GM19463 (cell line): ENCODE measurements around the gene RRP15.
"Not testable (repeated sequence)": the region's sequence is repeated elsewhere in the genome, so short reads cannot be mapped to it uniquely, and the experiment has no call there.

Experiments
- ATAC-seq: cut with Tn5 transposase; IDR thresholded peaks from one replicate; pipeline ENCODE4 v1.9.1; 2021; ENCODE audit warnings: mild to moderate bottlenecking, moderate library complexity; ENCODE audit not compliant: unreplicated experiment

The RRP15 gene

DNA sequence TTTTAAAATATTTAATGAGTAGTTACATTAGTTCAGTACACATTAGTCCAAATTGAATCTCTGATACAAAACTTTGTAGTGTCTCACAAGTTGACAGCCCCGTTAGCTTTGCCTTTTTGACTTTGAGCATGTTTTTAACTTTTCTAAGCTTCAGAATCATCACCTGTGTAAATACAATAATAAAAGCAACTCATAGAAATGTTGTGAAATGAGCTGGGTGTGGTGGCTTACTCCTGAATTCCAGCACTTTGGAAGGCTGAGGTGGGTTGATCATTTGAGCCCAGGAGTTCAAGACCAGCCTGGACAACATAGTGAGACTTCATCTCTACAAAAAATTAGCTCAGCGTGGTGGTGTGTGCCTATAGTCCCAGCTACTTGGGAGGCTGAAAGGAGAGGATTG lies 11.1 kb downstream of the RRP15 start:
- no peak for ATAC-seq

DNA sequence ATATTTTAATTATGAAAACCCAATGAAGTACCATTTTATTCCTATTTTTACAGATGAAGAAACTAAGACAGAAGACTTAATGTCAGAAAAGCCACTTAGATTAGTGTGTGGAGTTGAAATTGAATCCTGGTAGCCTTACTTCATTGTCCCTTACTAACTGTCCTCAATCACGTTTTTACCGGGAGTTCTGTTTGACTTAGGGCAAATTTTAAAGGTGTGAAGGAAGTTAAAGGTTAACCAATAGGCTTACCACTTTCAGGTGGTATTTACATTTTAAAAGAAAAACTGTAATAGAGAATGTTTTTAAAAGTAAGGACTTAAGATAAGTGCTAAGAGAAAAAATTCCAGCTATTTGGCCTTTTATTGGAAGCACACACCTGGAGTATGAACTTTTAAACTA lies 12.4 kb downstream of the RRP15 start:
- no peak for ATAC-seq

DNA sequence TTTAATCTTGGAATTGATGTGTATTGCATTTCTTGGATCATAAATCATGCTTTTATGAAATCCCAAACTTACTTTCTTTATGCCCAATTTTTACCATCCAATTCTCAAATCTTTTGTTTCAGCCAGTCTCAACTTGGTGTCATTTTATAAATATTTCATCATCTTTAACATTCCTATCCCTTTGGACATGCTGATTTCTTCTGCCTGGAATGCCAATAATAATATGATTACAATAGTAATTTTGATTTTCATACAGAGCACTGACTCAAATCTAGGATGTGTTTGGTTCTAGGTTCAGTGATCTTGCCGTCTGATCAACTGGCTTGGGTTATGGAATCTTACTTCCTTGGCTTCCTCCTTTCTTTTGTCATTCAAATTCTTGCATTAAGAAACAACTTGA lies 12.8 kb downstream of the RRP15 start:
- ATAC-seq: no peak

DNA sequence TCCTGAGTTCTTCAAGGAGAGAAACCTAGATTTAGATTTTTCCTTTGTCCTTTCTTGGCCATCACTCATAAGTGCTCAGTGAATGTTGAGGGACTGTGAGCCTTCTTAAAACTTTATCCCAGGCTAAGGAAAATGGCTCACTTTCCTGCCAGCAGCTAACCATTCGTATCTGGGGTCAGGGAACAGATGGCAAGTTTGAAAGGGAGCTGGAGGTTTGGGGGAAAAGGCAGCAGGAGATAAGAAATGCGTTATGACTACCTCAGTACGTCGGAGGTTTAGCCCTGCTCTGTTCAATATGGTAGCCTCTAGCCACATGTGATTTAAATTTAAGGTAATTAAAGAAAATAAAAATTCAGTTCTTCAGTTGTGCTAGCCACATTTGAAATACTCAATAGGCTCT lies 13.3 kb downstream of the RRP15 start:
- ATAC-seq: no peak

DNA sequence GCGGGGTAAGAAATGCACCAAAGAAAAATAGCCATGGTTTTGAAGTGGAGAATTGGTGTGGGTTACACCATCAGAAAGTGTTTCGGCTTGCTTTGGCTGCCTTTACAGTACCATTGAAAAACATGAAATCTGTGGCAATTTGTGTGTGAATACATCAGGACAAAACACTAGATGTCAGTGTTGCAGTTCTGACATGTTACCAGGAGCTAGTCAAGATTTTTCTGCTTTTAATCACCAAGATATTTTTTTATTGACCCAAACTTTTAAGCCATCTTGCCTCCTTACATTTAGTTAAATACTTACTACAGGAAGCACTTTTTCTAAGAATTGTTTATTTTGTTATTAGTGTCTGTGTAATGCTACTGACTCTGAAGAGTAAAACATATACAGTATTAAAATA lies 14.3 kb downstream of the RRP15 start:
- no peak for ATAC-seq

DNA sequence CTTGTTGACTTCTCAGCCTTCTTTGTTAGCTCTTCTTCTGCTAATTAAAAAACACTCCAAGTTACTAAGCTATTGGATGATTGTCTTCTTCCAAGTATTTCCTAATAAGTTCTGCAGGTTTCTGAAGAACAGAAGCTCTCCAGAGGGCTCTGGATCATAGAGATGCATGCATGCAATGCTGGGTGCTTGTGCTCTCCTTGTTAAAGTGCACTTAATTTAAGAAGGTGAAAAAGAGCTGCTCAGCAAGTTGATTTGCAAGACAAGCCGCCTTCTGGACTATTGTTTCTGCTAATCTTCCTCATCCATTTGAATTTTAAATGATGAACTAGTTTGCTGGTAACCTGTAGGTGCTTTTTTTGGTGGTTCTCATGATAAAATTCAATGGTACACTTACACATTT lies 16.1 kb downstream of the RRP15 start:
- no peak for ATAC-seq

DNA sequence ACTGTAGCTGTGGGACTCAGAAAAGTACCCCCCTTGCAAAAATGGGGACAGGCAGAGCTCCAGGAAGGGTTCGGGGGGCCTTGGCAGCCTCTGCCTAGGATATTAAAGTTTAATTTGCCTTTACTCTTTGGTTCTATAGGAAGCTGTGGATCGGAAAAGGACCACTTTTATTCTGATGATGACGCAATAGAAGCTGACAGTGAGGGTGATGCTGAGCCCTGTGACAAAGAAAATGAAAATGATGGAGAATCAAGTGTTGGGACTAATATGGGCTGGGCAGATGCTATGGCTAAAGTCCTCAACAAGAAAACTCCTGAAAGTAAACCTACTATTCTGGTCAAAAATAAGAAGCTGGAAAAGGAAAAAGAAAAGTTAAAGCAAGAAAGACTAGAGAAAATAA lies 17.1 kb downstream of the RRP15 start:
- no peak for ATAC-seq

DNA sequence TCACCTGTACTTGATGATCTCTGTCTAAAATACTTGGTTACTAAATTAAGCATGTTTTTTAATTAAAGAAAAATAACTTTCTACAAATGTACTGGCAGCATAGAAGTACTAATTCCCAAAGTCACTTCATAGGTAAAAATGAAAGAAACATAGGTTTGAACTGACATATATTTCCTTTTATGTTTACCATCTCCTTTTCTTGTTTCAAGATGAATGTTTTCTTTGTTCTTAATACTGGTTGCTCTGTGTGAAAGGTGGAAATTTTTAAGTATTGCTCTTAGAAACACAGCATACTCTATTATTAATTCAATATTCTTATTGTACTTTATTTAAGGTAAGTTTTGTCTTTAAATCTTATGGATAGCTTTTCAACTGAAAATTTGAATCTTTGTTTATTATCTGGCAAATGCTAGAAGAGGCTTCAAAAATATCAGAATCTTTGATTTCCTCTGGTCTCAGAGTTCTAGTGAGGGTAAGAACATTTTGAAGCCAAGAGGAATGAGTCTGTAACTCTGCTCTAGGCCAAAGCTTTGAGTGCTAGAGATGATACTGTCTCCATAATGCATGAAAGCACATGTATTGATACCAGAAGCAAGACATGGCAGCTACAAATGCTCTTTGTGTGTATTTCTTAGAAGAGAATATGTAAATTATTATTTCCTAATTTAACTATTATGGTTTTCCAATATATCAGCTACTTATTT lies 18.2 kb downstream of the RRP15 start:
- no peak for ATAC-seq

DNA sequence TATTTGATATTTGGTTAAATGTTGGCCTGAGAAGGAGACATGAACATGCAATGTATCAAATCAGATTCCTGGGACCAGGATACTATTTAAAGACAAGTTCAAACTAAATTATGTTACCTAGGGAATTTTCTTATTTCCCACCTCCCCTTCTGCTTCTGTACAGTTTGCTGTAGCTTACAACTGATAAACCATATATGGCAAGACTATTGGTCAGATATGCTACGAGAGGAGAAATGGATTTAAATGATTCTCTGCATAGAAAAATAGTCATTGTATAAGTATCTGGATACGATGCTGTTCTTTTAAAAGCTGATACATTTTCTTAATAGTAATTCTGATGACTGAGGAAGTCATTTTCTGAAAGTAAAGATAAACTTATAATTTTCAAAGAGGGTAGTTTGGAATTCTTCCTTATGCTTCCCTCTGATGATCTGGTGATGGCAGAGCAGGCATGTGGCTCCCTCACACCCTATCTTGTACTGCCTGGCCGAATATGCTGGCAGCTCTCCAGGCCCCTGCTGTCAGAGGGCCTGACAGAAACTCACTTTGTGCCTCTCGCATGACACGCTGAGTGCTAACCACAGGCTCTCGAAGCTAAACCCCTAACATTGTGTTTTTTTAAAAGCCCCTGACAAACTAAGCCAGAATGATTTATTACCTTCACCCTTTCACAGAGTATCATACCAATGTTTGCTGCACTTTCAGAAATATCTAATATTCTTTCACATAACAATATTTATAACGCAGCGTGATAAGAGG lies 19.4 kb downstream of the RRP15 start:
- peak; percentile 91 for ATAC-seq

DNA sequence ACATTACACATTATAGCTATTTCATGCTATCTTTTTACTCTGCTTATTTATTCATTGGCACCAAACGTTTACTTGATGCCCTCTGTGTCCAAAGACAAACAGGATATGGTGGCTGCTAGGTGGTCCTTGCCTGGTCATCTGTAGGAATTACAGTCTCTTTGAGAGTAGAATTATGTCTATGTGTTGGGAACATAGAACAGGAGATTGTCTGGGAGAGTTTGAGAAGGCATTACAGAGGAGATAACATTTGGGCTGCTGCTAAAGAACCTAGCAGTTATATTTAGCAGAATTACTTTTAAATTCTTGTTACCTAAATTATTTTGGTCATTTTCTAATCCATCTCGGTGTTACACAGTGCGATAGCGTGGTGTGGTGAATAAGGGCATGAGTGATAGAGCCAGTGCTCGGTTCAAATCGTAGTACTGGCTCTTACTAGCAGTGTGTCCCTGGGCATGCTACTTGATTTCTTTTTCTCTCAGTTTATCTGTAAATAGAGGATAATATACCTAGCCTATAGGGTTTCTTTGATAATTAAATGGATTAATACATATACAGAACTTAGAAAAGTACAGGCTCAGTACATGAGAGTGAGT lies 20.5 kb downstream of the RRP15 start:
- no peak for ATAC-seq

DNA sequence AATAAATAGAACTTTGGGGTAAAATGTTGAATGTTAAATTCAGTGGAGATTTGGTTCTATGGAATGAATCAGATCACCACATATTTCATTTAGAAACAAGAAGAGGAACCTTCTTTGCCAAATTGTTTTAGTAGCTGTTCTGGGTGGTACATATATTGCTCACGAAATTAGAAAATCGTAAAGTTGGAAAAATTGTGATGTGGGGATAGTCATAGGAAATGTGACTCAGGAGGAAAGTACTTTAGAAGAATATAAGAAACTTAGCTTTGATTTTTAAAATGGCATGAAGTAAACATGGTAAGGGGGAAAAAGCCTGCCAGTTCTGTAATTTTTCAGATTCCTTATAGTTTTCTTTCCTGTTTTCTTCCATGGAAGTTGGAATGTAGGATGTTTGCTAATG lies 27.4 kb downstream of the RRP15 start:
- no peak for ATAC-seq

DNA sequence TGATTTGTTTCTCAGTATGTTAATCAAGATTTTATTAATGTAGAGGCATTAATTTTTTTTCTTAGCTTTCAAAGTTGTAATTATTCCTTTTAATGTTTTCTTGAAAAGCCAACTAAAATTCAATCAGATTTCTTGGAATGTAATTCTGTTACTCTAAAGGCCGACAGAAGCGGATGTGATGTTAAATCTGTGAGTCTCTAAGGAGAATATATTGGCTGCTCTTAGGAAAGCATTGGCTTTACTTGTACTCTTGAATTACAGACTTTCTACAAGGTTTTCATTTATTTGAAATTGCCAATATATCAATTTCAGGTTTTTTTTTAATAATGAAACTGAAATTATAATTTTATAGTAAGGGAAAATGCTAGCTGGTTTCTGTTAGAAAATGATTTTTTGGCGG lies 29.2 kb downstream of the RRP15 start:
- no peak for ATAC-seq

DNA sequence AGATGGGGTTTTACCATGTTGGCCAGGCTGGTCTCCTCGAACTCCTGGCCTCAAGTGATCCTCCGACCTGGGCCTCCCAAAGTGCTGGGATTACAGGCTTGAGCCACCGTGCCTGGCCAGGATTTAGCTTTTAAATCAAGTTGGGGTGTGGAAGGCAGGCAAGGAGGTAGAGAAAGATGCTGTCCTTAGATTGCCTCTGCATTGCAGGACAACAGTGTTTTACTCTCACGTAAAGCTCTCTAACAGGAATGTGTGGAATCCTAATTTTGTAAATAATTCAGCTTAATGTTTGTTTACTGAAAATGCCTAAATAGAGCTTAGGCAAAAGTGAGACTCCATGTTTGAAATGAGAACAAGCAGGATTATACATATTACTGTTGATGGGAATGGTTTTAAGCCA lies 30.5 kb downstream of the RRP15 start:
- ATAC-seq: no peak

DNA sequence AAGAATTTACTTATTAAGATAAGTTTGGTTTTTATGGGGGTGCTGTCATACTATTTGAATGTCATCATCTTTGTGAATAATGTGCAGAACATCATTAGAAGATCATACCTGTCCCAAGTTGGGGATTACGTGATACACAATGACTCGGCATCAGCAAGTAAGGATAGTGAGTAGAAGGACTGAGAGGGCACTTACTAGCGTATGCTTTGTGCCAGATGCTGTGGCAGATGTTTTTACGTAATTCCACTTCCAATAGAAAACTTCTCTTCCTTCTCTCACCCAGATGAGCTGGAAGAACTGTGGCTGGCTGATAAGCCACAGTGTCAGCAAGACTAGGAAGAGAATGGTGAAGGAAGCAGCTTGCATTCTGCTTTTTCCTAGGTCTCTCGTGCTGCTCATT lies 32.0 kb downstream of the RRP15 start:
- ATAC-seq: no peak

DNA sequence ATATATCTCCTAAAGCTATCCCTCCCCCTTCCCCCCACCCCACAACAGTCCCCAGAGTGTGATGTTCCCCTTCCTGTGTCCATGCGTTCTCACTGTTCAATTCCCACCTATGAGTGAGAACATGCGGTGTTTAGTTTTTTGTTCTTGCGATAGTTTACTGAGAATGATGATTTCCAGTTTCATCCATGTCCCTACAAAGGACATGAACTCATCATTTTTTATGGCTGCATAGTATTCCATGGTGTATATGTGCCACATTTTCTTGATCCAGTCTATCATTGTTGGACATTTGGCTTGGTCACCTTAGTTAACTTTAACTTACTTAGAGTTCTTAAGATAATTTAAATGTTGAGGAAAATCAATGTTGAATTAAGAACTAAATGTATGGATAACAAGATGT lies 35.1 kb downstream of the RRP15 start:
- not testable (repeated sequence) for ATAC-seq

DNA sequence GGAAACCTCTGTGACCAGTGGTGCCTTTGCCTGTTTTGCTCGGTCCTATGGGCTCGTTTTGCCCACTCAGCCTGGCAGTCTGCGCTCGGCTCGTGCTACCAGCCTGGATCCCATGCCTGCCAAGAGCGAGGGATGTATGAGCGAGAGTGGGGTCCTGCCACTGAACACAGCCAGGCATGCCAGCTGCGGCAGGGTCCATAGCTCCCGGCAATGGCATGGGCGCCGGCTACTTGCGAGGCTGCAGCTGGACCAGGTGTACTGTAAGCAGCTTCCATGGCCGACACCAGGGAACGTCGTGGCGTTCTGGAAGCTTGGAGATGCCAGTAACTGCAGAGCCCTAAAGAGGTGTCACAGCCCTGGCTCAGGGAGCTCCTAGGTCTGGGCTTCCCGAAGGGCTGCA lies 37.7 kb downstream of the RRP15 start:
- no peak for ATAC-seq

DNA sequence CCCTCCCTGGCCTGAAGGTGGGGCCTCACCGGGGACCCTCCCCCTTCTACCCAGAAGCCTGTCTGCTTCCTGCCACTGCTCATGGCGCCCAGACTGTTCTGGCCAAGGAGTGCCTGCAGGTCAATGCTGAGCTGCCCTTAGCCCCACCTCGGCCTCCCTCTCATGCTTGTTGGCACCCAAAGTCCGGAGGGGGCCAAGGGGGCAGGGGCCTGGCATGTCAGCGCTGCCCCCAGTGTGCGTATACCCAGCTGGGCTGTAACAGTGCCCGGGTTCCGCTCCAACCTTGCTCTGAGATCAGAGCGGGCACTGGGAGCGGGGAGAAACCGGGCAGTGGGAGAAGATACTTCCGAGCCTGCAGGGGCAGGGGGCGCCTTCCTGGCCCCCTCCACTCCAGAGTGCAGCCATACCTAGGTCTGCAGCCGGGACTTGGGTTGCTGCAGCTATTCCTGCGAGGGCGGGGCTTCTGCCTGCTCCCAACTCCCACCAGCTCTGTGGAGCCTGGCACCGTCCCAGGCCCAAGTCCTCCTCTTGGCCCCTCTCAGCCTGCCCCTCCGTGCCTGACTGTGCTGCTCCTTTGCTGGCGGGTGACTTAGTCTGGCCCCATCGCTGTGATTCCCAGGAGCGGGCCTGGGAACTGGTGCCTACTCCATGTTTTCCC lies 38.6 kb downstream of the RRP15 start:
- no peak for ATAC-seq

DNA sequence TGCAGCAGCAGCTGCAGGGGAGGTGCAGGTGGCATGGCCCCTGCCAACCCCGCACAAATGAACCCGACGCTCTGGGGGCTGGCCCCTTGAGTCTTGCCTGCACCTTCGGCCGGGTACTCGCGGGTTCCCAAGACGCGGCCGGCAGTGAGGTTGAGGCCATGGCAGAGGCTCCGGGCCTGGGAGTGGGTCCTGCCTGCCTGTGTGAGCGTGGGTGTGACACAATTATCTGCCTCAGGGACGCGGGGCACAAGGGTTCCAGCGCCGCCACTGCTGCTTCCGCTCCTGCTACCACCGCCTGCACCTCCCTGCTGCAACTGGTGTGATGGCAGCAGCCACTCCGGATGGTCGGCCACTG lies 39.1 kb downstream of the RRP15 start:
- no peak for ATAC-seq

DNA sequence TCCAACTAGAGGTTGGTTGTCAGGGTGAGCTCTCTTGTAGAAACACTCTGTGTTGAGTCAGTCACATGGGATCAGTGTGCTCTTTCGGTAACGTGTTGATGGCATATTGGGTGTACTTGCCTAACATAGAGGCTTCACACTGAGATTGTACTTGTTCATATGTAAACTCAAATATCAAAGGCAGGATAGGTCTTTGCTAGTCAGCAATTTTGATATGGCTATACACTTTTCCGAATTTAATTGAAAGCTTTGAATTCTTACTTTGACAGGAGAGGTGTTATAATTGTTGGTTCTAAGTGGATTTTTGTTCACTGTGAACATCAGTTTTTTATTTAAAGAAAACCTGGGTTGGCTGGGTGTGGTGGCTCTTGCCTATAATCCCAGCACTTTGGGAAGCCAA lies 43.7 kb downstream of the RRP15 start:
- no peak for ATAC-seq

DNA sequence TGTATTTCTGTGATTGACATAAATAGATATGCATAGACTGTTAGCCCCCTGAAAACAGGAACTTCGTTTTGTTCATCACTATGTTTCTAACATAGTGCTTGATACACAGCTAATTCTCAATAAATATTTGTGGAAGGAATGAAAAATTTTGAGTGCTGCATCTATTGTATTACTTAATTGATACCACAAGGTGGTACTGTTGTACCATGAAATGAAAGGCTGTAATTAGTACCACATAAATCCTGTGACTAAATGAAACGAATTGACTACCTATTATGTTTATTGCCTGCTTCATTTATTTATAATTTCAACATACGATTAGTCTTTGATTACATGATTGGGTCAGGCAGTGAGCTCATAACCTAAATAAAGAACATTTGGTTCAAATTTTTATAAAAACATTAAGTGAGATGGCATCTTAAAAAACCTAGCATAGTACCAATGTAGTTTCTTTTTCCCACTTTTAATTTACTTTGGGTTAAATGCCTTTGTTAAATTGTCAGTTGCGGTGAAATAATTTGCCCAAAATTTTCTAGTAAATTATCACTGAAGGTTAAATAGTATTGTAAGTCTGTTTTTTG lies 45.0 kb downstream of the RRP15 start:
- ATAC-seq: no peak

DNA sequence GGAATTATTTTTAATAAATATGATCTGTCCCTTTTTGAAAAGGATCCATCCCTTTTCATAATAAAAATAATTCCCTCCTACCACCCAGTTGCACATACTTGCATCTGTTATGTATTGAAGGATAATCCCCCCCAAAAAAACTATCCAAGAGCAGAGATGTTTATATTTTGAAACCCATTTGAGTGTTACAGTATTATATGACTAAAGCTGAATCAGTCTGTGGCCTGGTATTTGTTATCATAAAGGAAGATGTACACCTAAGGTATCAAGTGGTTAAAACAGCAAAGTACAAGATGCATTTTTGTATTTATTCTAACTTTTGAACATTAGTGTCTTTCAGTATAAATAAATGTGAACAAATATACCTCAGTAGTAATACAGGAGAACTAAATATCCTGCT lies 47.3 kb downstream of the RRP15 start:
- ATAC-seq: no peak

DNA sequence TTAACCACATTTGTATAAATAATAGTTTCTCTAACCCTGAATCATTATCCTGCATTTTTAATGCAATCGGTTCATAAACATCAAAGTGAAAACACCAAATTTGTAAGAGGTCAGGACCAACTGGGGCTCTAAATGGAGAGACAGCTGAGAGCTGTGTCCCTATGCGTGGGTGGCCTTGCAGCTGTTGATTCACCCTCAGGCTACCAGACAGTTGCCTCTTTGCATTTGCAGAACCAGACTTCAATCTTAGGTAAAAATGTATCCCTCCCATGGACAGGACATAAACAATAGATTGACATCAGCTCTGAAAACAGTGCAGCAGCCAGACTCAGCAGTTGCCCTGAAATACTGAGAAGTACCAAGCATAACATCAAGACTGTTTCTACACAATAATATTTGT lies 51.2 kb downstream of the RRP15 start:
- ATAC-seq: peak; percentile 46
